Activated CD8-positive, alpha-beta memory T cell treated with anti-CD3 and anti-CD28 coated beads, Interleukin-2, amount 50 U/mL, for 24 hours (primary cell): ENCODE measurements around the gene MCTP1.
"Not testable (repeated sequence)": the region's sequence is repeated elsewhere in the genome, so short reads cannot be mapped to it uniquely, and the experiment has no call there.

Experiments
- DNase-seq: peaks from one replicate; pipeline ENCODE4 v3.0.0-alpha.2; 2020; ENCODE audit errors: extremely low read depth

MCTP1 gene

GRCh38 chr5:94870511-94871183, 414.2 kb downstream of the MCTP1 start:
- no peak for DNase-seq

- no peak for DNase-seq
Observed at GRCh38 chr5:94869921-94870320, 415.0 kb downstream of the MCTP1 start.

GRCh38 chr5:94863951-94864350, 420.9 kb downstream of the MCTP1 start:
- no peak for DNase-seq

GRCh38 chr5:94857111-94857510, 427.8 kb downstream of the MCTP1 start:
- DNase-seq, result no peak

- no peak for DNase-seq
Observed at GRCh38 chr5:94856257-94856800, 428.6 kb downstream of the MCTP1 start.

- no peak for DNase-seq
Observed at GRCh38 chr5:94855543-94855942, 429.4 kb downstream of the MCTP1 start.

- DNase-seq, result no peak
Observed at GRCh38 chr5:94853120-94853519, 431.8 kb downstream of the MCTP1 start.

GRCh38 chr5:94850960-94851359, 433.9 kb downstream of the MCTP1 start:
- DNase-seq, result no peak

GRCh38 chr5:94849821-94850736, 434.8 kb downstream of the MCTP1 start:
- no peak for DNase-seq

GRCh38 chr5:94849324-94849723, 435.6 kb downstream of the MCTP1 start:
- no peak for DNase-seq

- no peak for DNase-seq
Observed at GRCh38 chr5:94847726-94848125, 437.2 kb downstream of the MCTP1 start.

- DNase-seq, result no peak
Observed at GRCh38 chr5:94847019-94847418, 437.9 kb downstream of the MCTP1 start.

GRCh38 chr5:94845696-94846095, 439.2 kb downstream of the MCTP1 start:
- DNase-seq, result not testable (repeated sequence)

- DNase-seq, result no peak
Observed at GRCh38 chr5:94841598-94842322, 443.1 kb downstream of the MCTP1 start.

GRCh38 chr5:94833851-94834250, 451.0 kb downstream of the MCTP1 start:
- DNase-seq, result no peak

- no peak for DNase-seq
Observed at GRCh38 chr5:94832685-94833084, 452.2 kb downstream of the MCTP1 start.

GRCh38 chr5:94830520-94830919, 454.4 kb downstream of the MCTP1 start:
- no peak for DNase-seq

GRCh38 chr5:94828222-94828621, 456.7 kb downstream of the MCTP1 start:
- DNase-seq, result not testable (repeated sequence)

GRCh38 chr5:94820488-94820887, 464.4 kb downstream of the MCTP1 start:
- DNase-seq, result no peak

- no peak for DNase-seq
Observed at GRCh38 chr5:94818904-94819303, 466.0 kb downstream of the MCTP1 start.

- DNase-seq, result no peak
Observed at GRCh38 chr5:94815313-94816039, 469.4 kb downstream of the MCTP1 start.
